IMR-90 (cell line): ENCODE measurements around the gene OR52J3. TPM values are rescaled to one million over a fixed set of nuclear protein-coding genes. Genes with fewer than 3 reads are reported as not detected.

ENCODE experiments used
- ATAC-seq: fragments of 200-7000 bp; cut with Tn5 transposase; 2 replicates; pipeline ENCODE4 v1.9.1; 2020; ENCODE audit warnings: low read depth, mild to moderate bottlenecking, moderate library complexity
- BruUV-seq: library from RNA; stranded (reverse); fragments of 400-500 nt; replicated peaks from 2 replicates; lab custom pipeline; 2021; lab: Mats Ljungman, UMichigan
- CTCF ChIA-PET: fragments of 300-600 bp; formaldehyde crosslinking; extraction: SDS; loops from one replicate; lab custom pipeline; 2021; ENCODE audit warnings: antibody characterized with exemption; lab: Yijun Ruan, JAX
- POLR2A ChIA-PET: fragments of 300-600 bp; sonication (Branson Sonifier 250); formaldehyde crosslinking; loops from one replicate; lab custom pipeline; 2022; ENCODE audit warnings: antibody characterized with exemption; ENCODE audit not compliant: unreplicated experiment; lab: Charles Lee
- DNase-seq: peaks from one replicate; pipeline ENCODE4 v3.0.0; 2013
- H2AFZ ChIP-seq: replicated peaks from 2 replicates; pipeline ENCODE3; 2013; ENCODE audit warnings: low read length, mild to moderate bottlenecking; ENCODE audit not compliant: poor library complexity
- H2AK5ac ChIP-seq: 2 replicates; pipeline ENCODE4 v1.6.1; 2013; ENCODE audit warnings: low read depth, low read length, inconsistent platforms
- H2AK9ac ChIP-seq: replicated peaks from 2 replicates; pipeline ENCODE3; 2013; ENCODE audit warnings: mild to moderate bottlenecking, low read depth, low read length, moderate library complexity; ENCODE audit not compliant: poor library complexity
- H2BK120ac ChIP-seq: 2 replicates; pipeline ENCODE4 v1.6.1; 2013; ENCODE audit warnings: low read depth, low read length, inconsistent platforms
- H2BK15ac ChIP-seq: 3 replicates; pipeline ENCODE4 v1.6.1; 2013; ENCODE audit warnings: low read depth, low read length, inconsistent platforms
- H2BK20ac ChIP-seq: 2 replicates; pipeline ENCODE4 v1.6.1; 2013; ENCODE audit warnings: low read depth, mild to moderate bottlenecking, inconsistent platforms, low read length, moderate library complexity
- H2BK5ac ChIP-seq: 2 replicates; pipeline ENCODE4 v1.6.1; 2013; ENCODE audit warnings: mild to moderate bottlenecking, low read depth, low read length, inconsistent platforms; ENCODE audit not compliant: poor library complexity, severe bottlenecking
- H3K14ac ChIP-seq: replicated peaks from 2 replicates; pipeline ENCODE4 v1.6.1; 2013; ENCODE audit warnings: low read depth, low read length, inconsistent platforms
- H3K18ac ChIP-seq: 2 replicates; pipeline ENCODE4 v1.6.1; 2013; ENCODE audit warnings: low read depth, low read length, control low read depth
- H3K23ac ChIP-seq: 2 replicates; pipeline ENCODE4 v1.6.1; 2013; ENCODE audit warnings: low read depth, low read length, inconsistent platforms
- H3K27ac ChIP-seq: 2 replicates; pipeline ENCODE4 v1.5.1; 2013; ENCODE audit warnings: mild to moderate bottlenecking, control low read depth, low read length; ENCODE audit not compliant: insufficient read depth
- H3K27me3 ChIP-seq: 2 replicates; pipeline ENCODE4 v1.6.1; 2013; ENCODE audit warnings: low read length; ENCODE audit not compliant: control insufficient read depth, insufficient read depth
- H3K36me3 ChIP-seq: 2 replicates; pipeline ENCODE4 v1.6.1; 2013; ENCODE audit warnings: low read length, mixed read lengths; ENCODE audit not compliant: control insufficient read depth, insufficient read depth
- H3K4ac ChIP-seq: 2 replicates; pipeline ENCODE4 v1.6.1; 2013; ENCODE audit warnings: low read depth, low read length, inconsistent platforms
- H3K4me1 ChIP-seq: 2 replicates; pipeline ENCODE4 v1.6.1; 2013; ENCODE audit warnings: low read length, mixed read lengths; ENCODE audit not compliant: control insufficient read depth, insufficient read depth
- H3K4me2 ChIP-seq: 2 replicates; pipeline ENCODE4 v1.6.1; 2013; ENCODE audit warnings: low read depth, mild to moderate bottlenecking, control low read depth, low read length, moderate library complexity
- H3K4me3 ChIP-seq: 2 replicates; pipeline ENCODE4 v1.5.1; 2013; ENCODE audit warnings: low read depth, mild to moderate bottlenecking, control low read depth, low read length, moderate library complexity; ENCODE audit not compliant: insufficient read depth
- H3K56ac ChIP-seq: 2 replicates; pipeline ENCODE4 v1.6.1; 2013; ENCODE audit warnings: low read length, inconsistent platforms; ENCODE audit not compliant: insufficient read depth; ENCODE audit errors: extremely low read depth
- H3K79me1 ChIP-seq, 2 experiments: 2 replicates each; pipeline ENCODE4 v1.6.1; 2013; ENCODE audit warnings: low read length in 2 of 2, inconsistent platforms in 1 of 2, low read depth in 1 of 2
- H3K9ac ChIP-seq: 2 replicates; pipeline ENCODE4 v1.6.1; 2013; ENCODE audit warnings: low read depth, low read length, control low read depth
- H3K9me1 ChIP-seq: 2 replicates; pipeline ENCODE4 v1.6.1; 2013; ENCODE audit warnings: low read length, inconsistent platforms; ENCODE audit not compliant: insufficient read depth
- H3K9me3 ChIP-seq: 2 replicates; pipeline ENCODE4 v1.6.1; 2013; ENCODE audit warnings: low read length; ENCODE audit not compliant: control insufficient read depth, insufficient read depth
- H4K20me1 ChIP-seq: 2 replicates; pipeline ENCODE4 v1.6.1; 2013; ENCODE audit warnings: low read length, inconsistent platforms; ENCODE audit not compliant: insufficient read depth
- H4K5ac ChIP-seq: 2 replicates; pipeline ENCODE4 v1.6.1; 2013; ENCODE audit warnings: mild to moderate bottlenecking, low read depth, low read length, control low read depth
- H4K8ac ChIP-seq, 2 experiments: 2 replicates each; pipeline ENCODE4 v1.6.1; 2013; ENCODE audit warnings: low read depth in 2 of 2, low read length in 2 of 2, control low read depth in 1 of 2, inconsistent platforms in 1 of 2
- H4K91ac ChIP-seq: 2 replicates; pipeline ENCODE4 v1.6.1; 2013; ENCODE audit warnings: low read depth, low read length, inconsistent platforms; ENCODE audit not compliant: insufficient read depth
- SMC3 ChIP-seq: fragments of 150-350 bp; IDR thresholded peaks from 2 replicates; pipeline ENCODE4 v1.6.1; 2016; ENCODE audit warnings: low read depth, mild to moderate bottlenecking, antibody characterized with exemption, low read length, moderate library complexity
- WGBS, 2 experiments: methylation state at CpG; one replicate each; pipeline versions ENCODE4 v1.1.5 to v1.1.7; 2013; ENCODE audit warnings: missing lambda C conversion rate in 2 of 2; ENCODE audit not compliant: insufficient read length in 1 of 2; ENCODE audit errors: extremely low coverage in 2 of 2; 5-methylcytosine and 5-hydroxymethylcytosine counted together
- dilution Hi-C: fragments of 300-500 bp; cut with HindIII; formaldehyde crosslinking; loops from one replicate; pipeline ENCODE4 v1.14.3; 2018; ENCODE audit warnings: low sequenced_read_pairs; ENCODE audit not compliant: unreplicated experiment
- in situ Hi-C: fragments of 300-500 bp; cut with MboI; formaldehyde crosslinking; loops from 3 replicates; pipeline ENCODE4 v1.14.3; 2019; ENCODE audit warnings: low sequenced_read_pairs, inconsistent platforms, mixed read lengths
- intact Hi-C: fragments of 100-400 bp; cut with micrococcal nuclease; formaldehyde crosslinking; loops from 2 replicates; pipeline ENCODE4 v1.10.0; 2022
- polyA plus RNA-seq, 3 experiments: library from polyadenylated mRNA; depleted of rRNA; stranded (reverse); fragments of >200 nt; gene quantifications; 2 replicates each; pipeline ENCODE4 v1.2.3, GENCODE V29; 2012; ENCODE audit warnings: low replicate concordance in 1 of 3
- total RNA-seq: library from RNA; depleted of rRNA; stranded (reverse); fragments of >200 nt; gene quantifications from 2 replicates; pipeline ENCODE4 v1.2.3, GENCODE V29; 2012
- TF ChIP-seq, protein P1 (sequence below): conservative IDR thresholded peaks from 2 replicates; pipeline ENCODE4 v1.5.1; 2012; ENCODE audit warnings: mild to moderate bottlenecking, low read depth, low read length, improper control_type of control experiment

Gene OR52J3
- total and polyA plus RNA-seq, 2 of the 4 experiments (the other 2 are of a cell fraction), result not detected

DNA sequence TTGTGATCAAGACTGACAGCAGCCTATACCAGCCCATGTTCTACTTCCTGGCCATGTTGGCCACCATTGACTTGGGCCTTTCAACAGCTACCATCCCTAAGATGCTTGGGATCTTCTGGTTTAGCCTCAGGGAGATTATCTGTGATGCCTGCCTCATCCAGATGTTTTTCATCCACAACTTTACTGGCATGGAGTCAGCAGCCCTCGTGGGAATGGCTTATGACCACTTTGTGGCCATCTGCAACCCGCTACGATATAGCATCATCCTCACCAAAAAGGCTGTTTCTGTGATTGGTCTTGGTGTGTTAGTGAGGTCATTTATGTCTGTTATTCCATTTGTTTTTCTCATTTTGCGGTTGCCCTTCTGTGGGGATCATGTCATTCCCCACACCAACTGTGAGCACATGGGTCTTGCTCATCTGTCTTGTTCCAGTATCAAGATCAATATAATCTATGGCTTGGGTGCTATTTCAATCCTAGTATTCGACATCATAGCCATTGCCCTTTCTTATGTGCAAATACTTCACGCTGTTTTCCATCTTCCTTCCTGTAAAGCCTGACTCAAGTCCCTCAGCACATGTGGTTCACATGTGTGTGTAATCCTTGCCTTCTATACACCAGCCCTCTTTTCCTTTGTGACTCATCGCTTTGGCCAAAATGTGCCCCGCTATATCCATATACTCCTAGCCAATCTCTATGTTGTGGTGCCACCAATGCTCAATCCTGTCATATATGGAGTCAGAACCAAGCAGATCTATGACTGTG lies 46.7 kb downstream of the OR52J3 start:
- TF ChIP-seq SMC3, result no peak
- TF ChIP-seq, protein P1, sequence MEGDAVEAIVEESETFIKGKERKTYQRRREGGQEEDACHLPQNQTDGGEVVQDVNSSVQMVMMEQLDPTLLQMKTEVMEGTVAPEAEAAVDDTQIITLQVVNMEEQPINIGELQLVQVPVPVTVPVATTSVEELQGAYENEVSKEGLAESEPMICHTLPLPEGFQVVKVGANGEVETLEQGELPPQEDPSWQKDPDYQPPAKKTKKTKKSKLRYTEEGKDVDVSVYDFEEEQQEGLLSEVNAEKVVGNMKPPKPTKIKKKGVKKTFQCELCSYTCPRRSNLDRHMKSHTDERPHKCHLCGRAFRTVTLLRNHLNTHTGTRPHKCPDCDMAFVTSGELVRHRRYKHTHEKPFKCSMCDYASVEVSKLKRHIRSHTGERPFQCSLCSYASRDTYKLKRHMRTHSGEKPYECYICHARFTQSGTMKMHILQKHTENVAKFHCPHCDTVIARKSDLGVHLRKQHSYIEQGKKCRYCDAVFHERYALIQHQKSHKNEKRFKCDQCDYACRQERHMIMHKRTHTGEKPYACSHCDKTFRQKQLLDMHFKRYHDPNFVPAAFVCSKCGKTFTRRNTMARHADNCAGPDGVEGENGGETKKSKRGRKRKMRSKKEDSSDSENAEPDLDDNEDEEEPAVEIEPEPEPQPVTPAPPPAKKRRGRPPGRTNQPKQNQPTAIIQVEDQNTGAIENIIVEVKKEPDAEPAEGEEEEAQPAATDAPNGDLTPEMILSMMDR, result no peak
- ChIA-PET POLR2A (no interaction called here), CTCF (interaction anchor here (0.9 kb wide), 1 partner anchor 11 kb away, joined by 3 read pairs; no protein-coding TSS in a partner anchor)
- H4K20me1 ChIP-seq, result no peaks in the 10 kb centered on the region
- BruUV-seq, result no TSS peak
- no peak overlapping the region for H3K56ac ChIP-seq
- no peaks in the 10 kb centered on the region for H3K79me1 ChIP-seq
- no peak for DNase-seq
- no peak overlapping the region for H3K4ac ChIP-seq
- H3K9me1 ChIP-seq, result no peaks in the 10 kb centered on the region
- no peak overlapping the region for H3K9ac ChIP-seq
- intact Hi-C loops (no loop called here), dilution Hi-C loops (no loop called here), in situ Hi-C loops (no loop called here)
- no peak for ATAC-seq
- H3K23ac ChIP-seq, result no peak overlapping the region
- H2AFZ ChIP-seq, result no peak overlapping the region
- no peaks in the 10 kb centered on the region for H3K4me1 ChIP-seq
- H2BK20ac ChIP-seq, result no peak overlapping the region
- WGBS, 2 experiments, result no CpG with 5 or more reads among the region's 8 CpGs
- H2BK15ac ChIP-seq, result no peak overlapping the region
- no peaks in the 10 kb centered on the region for H3K27me3 ChIP-seq
- H2BK5ac ChIP-seq, result no peak overlapping the region
- H2BK120ac ChIP-seq, result no peak overlapping the region
- no peak overlapping the region for H3K4me2 ChIP-seq
- H4K8ac ChIP-seq, result no peak overlapping the region
- H3K14ac ChIP-seq, result no peak overlapping the region
- no peaks in the 10 kb centered on the region for H3K9me3 ChIP-seq
- H4K5ac ChIP-seq, result no peak overlapping the region
- H2AK9ac ChIP-seq, result peak overlapping the region; percentile 19
- H3K36me3 ChIP-seq, result no peaks in the 10 kb centered on the region
- H4K91ac ChIP-seq, result no peak overlapping the region
- H2AK5ac ChIP-seq, result no peak overlapping the region
- H3K4me3 ChIP-seq, result no peak overlapping the region
- no peak overlapping the region for H3K18ac ChIP-seq
- H3K27ac ChIP-seq, result no peak overlapping the region
